ENCODE data around the gene SELPLG.
"Not testable (repeated sequence)": the region's sequence is repeated elsewhere in the genome, so short reads cannot be mapped to it uniquely, and the experiment has no call there.

SELPLG gene

GRCh38 chr12:108663324-108664015 is 29.8 kb upstream of the SELPLG start:
- H3K4me3 ChIP-seq, result no peak overlapping the region
- H3K36me3 ChIP-seq (ENCODE audit: insufficient read depth, low read length), result peaks cover 18% of the 10 kb centered on the region
- TF ChIP-seq FOXP2 (optimal IDR thresholded peaks at IDR 0.05; ENCODE audit: control extremely low read depth, extremely low read length, insufficient read depth), result no peak
- TF ChIP-seq EZH2 (IDR thresholded peaks at IDR 0.05), result no peak
- TF ChIP-seq POLR2AphosphoS5 (IDR thresholded peaks at IDR 0.05; ENCODE audit: borderline replicate concordance, low read depth, low read length), result no peak
- H3K9ac ChIP-seq (ENCODE audit: insufficient read length), result no peak overlapping the region
- DNase-seq (ENCODE audit: low read depth, low spot score), result no peak
- H3K9me3 ChIP-seq (ENCODE audit: low read depth, low read length), result no peaks in the 10 kb centered on the region
- H3K27ac ChIP-seq, result peak overlapping the region; percentile 66; the same call in 1 of the 2 replicates

- H3K27ac ChIP-seq; DNase-seq (ENCODE audit: low read depth, low spot score): not testable (repeated sequence)
Measured at GRCh38 chr12:108658115-108658514, 24.4 kb upstream of the SELPLG start.

GRCh38 chr12:108657130-108657745 is 23.5 kb upstream of the SELPLG start:
- TF ChIP-seq POLR2AphosphoS5 (IDR thresholded peaks at IDR 0.05; ENCODE audit: borderline replicate concordance, low read depth, low read length), result no peak
- TF ChIP-seq EZH2 (IDR thresholded peaks at IDR 0.05), result no peak
- TF ChIP-seq FOXP2 (optimal IDR thresholded peaks at IDR 0.05; ENCODE audit: control extremely low read depth, extremely low read length, insufficient read depth), result no peak
- H3K4me3 ChIP-seq, result no peak overlapping the region
- H3K36me3 ChIP-seq (ENCODE audit: insufficient read depth, low read length), result peaks cover 31% of the 10 kb centered on the region

More at GRCh38 chr12:108658115-108658514, 24.4 kb upstream of the SELPLG start:
- not testable (repeated sequence) for H3K9me3 ChIP-seq (ENCODE audit: low read depth, low read length); H3K9ac ChIP-seq (ENCODE audit: insufficient read length); H3K4me3 ChIP-seq
- peaks cover 26% of the 10 kb centered on the region for H3K36me3 ChIP-seq (ENCODE audit: insufficient read depth, low read length)

GRCh38 chr12:108656247-108656646 is 22.6 kb upstream of the SELPLG start:
- not testable (repeated sequence) for H3K4me3 ChIP-seq; H3K9ac ChIP-seq (ENCODE audit: insufficient read length); H3K27ac ChIP-seq; H3K9me3 ChIP-seq (ENCODE audit: low read depth, low read length); DNase-seq (ENCODE audit: low read depth, low spot score)
- peaks cover 32% of the 10 kb centered on the region for H3K36me3 ChIP-seq (ENCODE audit: insufficient read depth, low read length)

More at GRCh38 chr12:108657130-108657745, 23.5 kb upstream of the SELPLG start:
- Histone ChIP-seq H3K9ac (ENCODE audit: insufficient read length) (no peak overlapping the region), H3K27ac (no peak overlapping the region), H3K9me3 (ENCODE audit: low read depth, low read length) (no peaks in the 10 kb centered on the region)
- no peak for DNase-seq (ENCODE audit: low read depth, low spot score)

- DNase-seq (ENCODE audit: low read depth, low spot score); H3K4me3 ChIP-seq; H3K27ac ChIP-seq; H3K9ac ChIP-seq (ENCODE audit: insufficient read length); H3K9me3 ChIP-seq (ENCODE audit: low read depth, low read length): not testable (repeated sequence)
- peaks cover 35% of the 10 kb centered on the region for H3K36me3 ChIP-seq (ENCODE audit: insufficient read depth, low read length)
Measured at GRCh38 chr12:108655812-108656175, 22.1 kb upstream of the SELPLG start.

GRCh38 chr12:108654622-108655021 is 20.9 kb upstream of the SELPLG start:
- not testable (repeated sequence) for H3K4me3 ChIP-seq; DNase-seq (ENCODE audit: low read depth, low spot score); H3K9ac ChIP-seq (ENCODE audit: insufficient read length); H3K9me3 ChIP-seq (ENCODE audit: low read depth, low read length); H3K27ac ChIP-seq
- H3K36me3 ChIP-seq (ENCODE audit: insufficient read depth, low read length), result peaks cover 35% of the 10 kb centered on the region

- DNase-seq (ENCODE audit: low read depth, low spot score), result no peak
- H3K9me3 ChIP-seq (ENCODE audit: low read depth, low read length), result no peaks in the 10 kb centered on the region
- no peak for TF ChIP-seq FOXP2 (optimal IDR thresholded peaks at IDR 0.05; ENCODE audit: control extremely low read depth, extremely low read length, insufficient read depth)
- no peak for TF ChIP-seq POLR2AphosphoS5 (IDR thresholded peaks at IDR 0.05; ENCODE audit: borderline replicate concordance, low read depth, low read length)
- TF ChIP-seq EZH2 (IDR thresholded peaks at IDR 0.05), result no peak
- H3K27ac ChIP-seq, result no peak overlapping the region
- peaks cover 38% of the 10 kb centered on the region for H3K36me3 ChIP-seq (ENCODE audit: insufficient read depth, low read length)
- no peak overlapping the region for H3K9ac ChIP-seq (ENCODE audit: insufficient read length)
- no peak overlapping the region for H3K4me3 ChIP-seq
Measured at GRCh38 chr12:108653922-108654321, 20.2 kb upstream of the SELPLG start.

- no peak for DNase-seq (ENCODE audit: low read depth, low spot score)
- Histone ChIP-seq H3K27ac (no peak overlapping the region), H3K9me3 (ENCODE audit: low read depth, low read length) (no peaks in the 10 kb centered on the region), H3K4me3 (no peak overlapping the region), H3K36me3 (ENCODE audit: insufficient read depth, low read length) (peaks cover 39% of the 10 kb centered on the region), H3K9ac (ENCODE audit: insufficient read length) (no peak overlapping the region)
- no peak for TF ChIP-seq FOXP2 (optimal IDR thresholded peaks at IDR 0.05; ENCODE audit: control extremely low read depth, extremely low read length, insufficient read depth)
- no peak for TF ChIP-seq POLR2AphosphoS5 (IDR thresholded peaks at IDR 0.05; ENCODE audit: borderline replicate concordance, low read depth, low read length)
- no peak for TF ChIP-seq EZH2 (IDR thresholded peaks at IDR 0.05)
Measured at GRCh38 chr12:108653082-108653516, 19.4 kb upstream of the SELPLG start.

GRCh38 chr12:108650083-108650482 is 16.4 kb upstream of the SELPLG start:
- H3K27ac ChIP-seq, result no peak overlapping the region
- no peak for TF ChIP-seq POLR2AphosphoS5 (IDR thresholded peaks at IDR 0.05; ENCODE audit: borderline replicate concordance, low read depth, low read length)
- DNase-seq (ENCODE audit: low read depth, low spot score), result no peak
- no peak overlapping the region for H3K4me3 ChIP-seq
- H3K36me3 ChIP-seq (ENCODE audit: insufficient read depth, low read length), result peaks cover 40% of the 10 kb centered on the region
- H3K9ac ChIP-seq (ENCODE audit: insufficient read length), result no peak overlapping the region
- H3K9me3 ChIP-seq (ENCODE audit: low read depth, low read length), result no peaks in the 10 kb centered on the region

All from SK-N-MC (cell line).